ENCODE measurements around the gene USP40.

USP40 gene

GRCh38 chr2:233566141-233566956, at the start of gene USP40:
Gene USP40 (minus strand): TSS chr2:233566782. CDS start chr2:233565554, 1,228 bp downstream.
- DNase-seq (ENCODE audit: low spot score), result peak; percentile 74
- in situ Hi-C loops (cut with MboI; ENCODE audit: low sequenced_read_pairs, unreplicated experiment), result no loop called here
- no peak for TF ChIP-seq CTCF (IDR thresholded peaks at IDR 0.05; ENCODE audit: borderline replicate concordance, control extremely low read depth, extremely low read depth, insufficient read depth, missing control alignments)

- no peak for TF ChIP-seq CTCF (IDR thresholded peaks at IDR 0.05; ENCODE audit: borderline replicate concordance, control extremely low read depth, extremely low read depth, insufficient read depth, missing control alignments)
- in situ Hi-C loops (cut with MboI; ENCODE audit: low sequenced_read_pairs, unreplicated experiment), result no loop called here
- DNase-seq (ENCODE audit: low spot score), result no peak
Measured at GRCh38 chr2:233611284-233611683, 44.7 kb upstream of the USP40 start.

GRCh38 chr2:233605680-233606079, 39.1 kb upstream of the USP40 start:
- DNase-seq (ENCODE audit: low spot score), result no peak
- no peak for TF ChIP-seq CTCF (IDR thresholded peaks at IDR 0.05; ENCODE audit: borderline replicate concordance, control extremely low read depth, extremely low read depth, insufficient read depth, missing control alignments)
- in situ Hi-C loops (cut with MboI; ENCODE audit: low sequenced_read_pairs, unreplicated experiment), result no loop called here

GRCh38 chr2:233604826-233605225, 38.2 kb upstream of the USP40 start:
- no peak for DNase-seq (ENCODE audit: low spot score)
- in situ Hi-C loops (cut with MboI; ENCODE audit: low sequenced_read_pairs, unreplicated experiment), result no loop called here
- no peak for TF ChIP-seq CTCF (IDR thresholded peaks at IDR 0.05; ENCODE audit: borderline replicate concordance, control extremely low read depth, extremely low read depth, insufficient read depth, missing control alignments)

GRCh38 chr2:233603520-233603919, 36.9 kb upstream of the USP40 start:
- DNase-seq (ENCODE audit: low spot score), result no peak
- in situ Hi-C loops (cut with MboI; ENCODE audit: low sequenced_read_pairs, unreplicated experiment), result no loop called here
- TF ChIP-seq CTCF (IDR thresholded peaks at IDR 0.05; ENCODE audit: borderline replicate concordance, control extremely low read depth, extremely low read depth, insufficient read depth, missing control alignments), result no peak

GRCh38 chr2:233602076-233602475, 35.5 kb upstream of the USP40 start:
- in situ Hi-C loops (cut with MboI; ENCODE audit: low sequenced_read_pairs, unreplicated experiment), result no loop called here
- TF ChIP-seq CTCF (IDR thresholded peaks at IDR 0.05; ENCODE audit: borderline replicate concordance, control extremely low read depth, extremely low read depth, insufficient read depth, missing control alignments), result no peak
- DNase-seq (ENCODE audit: low spot score), result no peak
